GM12865 (cell line): ENCODE data around the gene FAM222A.

Experiments used
- DNase-seq: peaks from one replicate; pipeline ENCODE4 v3.0.0; 2010; ENCODE audit warnings: low read depth
- H3K4me3 ChIP-seq: 2 replicates; pipeline ENCODE4 v1.5.1; 2011; ENCODE audit warnings: mild to moderate bottlenecking, low read depth, low read length, control low read depth
- TF ChIP-seq, protein P1 (sequence below): IDR thresholded peaks from 2 replicates; pipeline ENCODE4 v1.5.1; 2011; ENCODE audit warnings: low read length, control low read depth, low read depth, inconsistent platforms; ENCODE audit not compliant: insufficient read depth; ENCODE audit errors: missing control alignments

FAM222A gene

GRCh38 chr12:109732321-109733305 lies 19.0 kb downstream of the FAM222A start:
- H3K4me3 ChIP-seq: no peak overlapping the region
- TF ChIP-seq, protein P1, sequence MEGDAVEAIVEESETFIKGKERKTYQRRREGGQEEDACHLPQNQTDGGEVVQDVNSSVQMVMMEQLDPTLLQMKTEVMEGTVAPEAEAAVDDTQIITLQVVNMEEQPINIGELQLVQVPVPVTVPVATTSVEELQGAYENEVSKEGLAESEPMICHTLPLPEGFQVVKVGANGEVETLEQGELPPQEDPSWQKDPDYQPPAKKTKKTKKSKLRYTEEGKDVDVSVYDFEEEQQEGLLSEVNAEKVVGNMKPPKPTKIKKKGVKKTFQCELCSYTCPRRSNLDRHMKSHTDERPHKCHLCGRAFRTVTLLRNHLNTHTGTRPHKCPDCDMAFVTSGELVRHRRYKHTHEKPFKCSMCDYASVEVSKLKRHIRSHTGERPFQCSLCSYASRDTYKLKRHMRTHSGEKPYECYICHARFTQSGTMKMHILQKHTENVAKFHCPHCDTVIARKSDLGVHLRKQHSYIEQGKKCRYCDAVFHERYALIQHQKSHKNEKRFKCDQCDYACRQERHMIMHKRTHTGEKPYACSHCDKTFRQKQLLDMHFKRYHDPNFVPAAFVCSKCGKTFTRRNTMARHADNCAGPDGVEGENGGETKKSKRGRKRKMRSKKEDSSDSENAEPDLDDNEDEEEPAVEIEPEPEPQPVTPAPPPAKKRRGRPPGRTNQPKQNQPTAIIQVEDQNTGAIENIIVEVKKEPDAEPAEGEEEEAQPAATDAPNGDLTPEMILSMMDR: no peak
- no peak for DNase-seq

DNA sequence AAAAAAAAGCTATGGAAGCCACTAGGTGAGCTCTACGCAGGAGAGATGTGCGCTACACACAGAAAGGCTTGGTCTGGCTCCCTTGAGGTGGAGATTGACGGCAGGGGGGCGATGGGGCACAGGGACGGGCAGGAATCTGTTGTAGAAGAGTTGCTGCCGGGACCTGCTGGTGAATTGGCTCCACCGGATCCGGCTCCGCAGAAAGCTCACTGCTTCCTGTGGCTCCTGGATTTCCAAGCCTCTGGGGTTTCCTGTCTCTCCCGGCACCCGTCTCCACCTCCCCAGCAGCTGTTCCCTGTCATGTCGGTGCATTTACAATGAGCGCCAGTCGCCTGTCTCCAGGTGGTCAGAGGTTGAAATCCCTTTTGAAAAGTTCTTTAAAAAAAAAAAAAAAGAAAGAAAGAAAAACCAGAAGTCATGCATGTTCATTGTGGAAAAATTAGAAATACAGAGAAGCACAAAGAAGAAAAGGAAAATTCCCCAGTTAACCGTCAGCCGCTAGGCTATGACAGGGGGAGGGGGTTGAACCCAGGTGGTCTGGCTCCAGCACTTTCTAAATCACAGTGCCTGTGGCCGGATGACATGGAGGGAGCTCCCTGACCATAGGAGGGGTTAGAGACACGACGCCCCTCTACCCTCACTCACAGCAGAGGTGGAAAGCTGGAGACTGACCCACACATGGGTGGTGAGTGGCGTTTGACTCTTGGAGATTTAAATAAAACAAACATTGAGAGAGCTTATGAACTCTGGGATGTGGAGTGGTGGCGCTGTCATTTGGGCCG lies 20.8 kb downstream of the FAM222A start:
- TF ChIP-seq, protein P1: no peak
- H3K4me3 ChIP-seq: no peak overlapping the region
- no peak for DNase-seq

DNA sequence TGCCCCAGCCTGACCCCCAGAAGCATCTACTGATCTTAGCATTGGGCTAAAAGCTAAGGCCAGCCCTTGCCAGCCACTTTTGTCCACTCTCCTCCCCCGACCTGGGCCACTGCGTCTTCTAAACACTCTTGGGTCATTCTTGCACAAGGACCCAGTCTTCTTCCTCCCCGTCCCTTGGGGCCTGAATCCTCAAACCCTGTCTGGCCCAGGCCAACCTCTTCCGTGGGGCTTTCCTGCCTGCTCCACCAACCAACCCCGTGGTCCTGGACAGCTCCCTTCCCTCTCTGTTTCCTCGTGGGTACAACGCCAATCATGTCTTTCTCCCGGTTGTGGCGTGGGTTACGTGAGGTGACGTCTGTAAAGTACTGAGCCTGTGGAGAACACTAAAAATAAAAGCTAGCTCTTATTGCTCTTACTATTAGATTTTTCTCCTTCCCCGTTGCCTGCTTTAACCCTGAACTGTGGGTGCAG lies 21.5 kb downstream of the FAM222A start:
- TF ChIP-seq, protein P1: no peak
- H3K4me3 ChIP-seq: no peak overlapping the region
- no peak for DNase-seq

DNA sequence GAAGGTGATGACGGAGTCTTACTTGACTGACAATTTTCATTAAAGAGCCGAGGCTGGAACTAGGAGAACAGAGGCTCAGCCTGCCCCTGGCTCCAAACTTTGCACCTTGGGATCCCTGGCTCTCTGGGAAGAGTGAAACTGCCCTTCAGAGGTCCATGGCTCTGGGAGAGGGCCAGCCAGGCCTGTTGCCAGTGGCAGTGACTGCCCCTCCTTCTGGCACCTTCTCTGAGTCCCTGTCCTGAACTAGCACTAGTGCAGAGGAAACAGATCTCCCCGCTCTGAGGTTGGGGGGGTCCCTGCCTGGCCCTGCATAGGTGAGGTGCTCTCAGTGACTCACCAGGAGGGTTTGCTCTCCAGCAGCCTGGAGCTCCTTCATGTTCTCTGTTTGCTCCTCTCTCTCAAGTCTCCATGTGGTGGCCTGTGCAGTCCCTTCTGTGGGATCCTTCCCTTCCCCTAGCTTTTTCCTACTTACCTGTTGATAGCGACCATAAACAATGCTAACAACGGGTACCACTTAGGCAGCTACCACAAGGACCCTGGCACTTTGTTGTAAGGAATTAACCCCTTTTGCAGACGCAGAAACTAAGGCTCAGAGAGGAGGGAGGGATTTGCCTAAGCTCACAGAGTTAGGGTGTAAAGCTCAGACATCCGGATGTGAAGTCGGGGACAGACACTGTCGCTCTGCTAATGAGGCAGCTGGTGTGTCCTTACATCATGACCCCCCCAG lies 22.4 kb downstream of the FAM222A start:
- DNase-seq: no peak
- TF ChIP-seq, protein P1: no peak
- no peak overlapping the region for H3K4me3 ChIP-seq

- DNase-seq: no peak
- H3K4me3 ChIP-seq: no peak overlapping the region
Measured at GRCh38 chr12:109736552-109737108, 23.0 kb downstream of the FAM222A start.

More at GRCh38 chr12:109736552-109737108, 23.0 kb downstream of the FAM222A start:
- TF ChIP-seq, protein P1: no peak
